ENCODE data around the gene AKT1S1.

DNA sequence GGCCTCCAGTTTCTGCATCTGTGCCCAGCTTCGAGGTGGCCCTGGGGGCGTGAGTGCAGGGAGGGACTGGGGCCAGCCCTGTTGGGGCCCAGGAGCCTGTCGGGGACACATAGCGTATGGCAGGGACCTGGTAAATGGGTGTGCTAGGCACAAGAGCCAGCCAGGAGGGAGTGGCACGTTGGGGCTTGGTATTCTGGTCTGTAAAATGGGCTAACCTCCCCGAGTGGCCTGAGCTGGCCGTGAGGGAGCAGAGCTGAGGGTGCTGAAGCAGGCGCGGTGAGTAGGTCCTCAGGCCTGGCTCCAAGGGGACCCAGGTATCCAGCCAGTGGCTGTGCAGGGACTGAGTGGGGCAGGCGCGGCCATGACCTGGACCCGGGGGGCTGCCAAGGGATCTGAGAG is 21.9 kb downstream of the AKT1S1 start:
- no peak for TF ChIP-seq EP300 (IDR thresholded peaks at IDR 0.05)
- TF ChIP-seq, protein P1, sequence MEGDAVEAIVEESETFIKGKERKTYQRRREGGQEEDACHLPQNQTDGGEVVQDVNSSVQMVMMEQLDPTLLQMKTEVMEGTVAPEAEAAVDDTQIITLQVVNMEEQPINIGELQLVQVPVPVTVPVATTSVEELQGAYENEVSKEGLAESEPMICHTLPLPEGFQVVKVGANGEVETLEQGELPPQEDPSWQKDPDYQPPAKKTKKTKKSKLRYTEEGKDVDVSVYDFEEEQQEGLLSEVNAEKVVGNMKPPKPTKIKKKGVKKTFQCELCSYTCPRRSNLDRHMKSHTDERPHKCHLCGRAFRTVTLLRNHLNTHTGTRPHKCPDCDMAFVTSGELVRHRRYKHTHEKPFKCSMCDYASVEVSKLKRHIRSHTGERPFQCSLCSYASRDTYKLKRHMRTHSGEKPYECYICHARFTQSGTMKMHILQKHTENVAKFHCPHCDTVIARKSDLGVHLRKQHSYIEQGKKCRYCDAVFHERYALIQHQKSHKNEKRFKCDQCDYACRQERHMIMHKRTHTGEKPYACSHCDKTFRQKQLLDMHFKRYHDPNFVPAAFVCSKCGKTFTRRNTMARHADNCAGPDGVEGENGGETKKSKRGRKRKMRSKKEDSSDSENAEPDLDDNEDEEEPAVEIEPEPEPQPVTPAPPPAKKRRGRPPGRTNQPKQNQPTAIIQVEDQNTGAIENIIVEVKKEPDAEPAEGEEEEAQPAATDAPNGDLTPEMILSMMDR (IDR thresholded peaks at IDR 0.05) = no peak
- no peak for TF ChIP-seq POLR2A (IDR thresholded peaks at IDR 0.05; ENCODE audit: low read depth)

Data from esophagus muscularis mucosa (tissue), 4 donors.